GM19467 (cell line): Measurements from ENCODE around the gene NOSTRIN.
"Not testable (repeated sequence)": the region's sequence is repeated elsewhere in the genome, so short reads cannot be mapped to it uniquely, and the experiment has no call there.

Experiments
- ATAC-seq: cut with Tn5 transposase; IDR thresholded peaks from one replicate; pipeline ENCODE4 v1.9.1; 2021; ENCODE audit warnings: mild to moderate bottlenecking, moderate library complexity; ENCODE audit not compliant: unreplicated experiment

NOSTRIN gene

DNA sequence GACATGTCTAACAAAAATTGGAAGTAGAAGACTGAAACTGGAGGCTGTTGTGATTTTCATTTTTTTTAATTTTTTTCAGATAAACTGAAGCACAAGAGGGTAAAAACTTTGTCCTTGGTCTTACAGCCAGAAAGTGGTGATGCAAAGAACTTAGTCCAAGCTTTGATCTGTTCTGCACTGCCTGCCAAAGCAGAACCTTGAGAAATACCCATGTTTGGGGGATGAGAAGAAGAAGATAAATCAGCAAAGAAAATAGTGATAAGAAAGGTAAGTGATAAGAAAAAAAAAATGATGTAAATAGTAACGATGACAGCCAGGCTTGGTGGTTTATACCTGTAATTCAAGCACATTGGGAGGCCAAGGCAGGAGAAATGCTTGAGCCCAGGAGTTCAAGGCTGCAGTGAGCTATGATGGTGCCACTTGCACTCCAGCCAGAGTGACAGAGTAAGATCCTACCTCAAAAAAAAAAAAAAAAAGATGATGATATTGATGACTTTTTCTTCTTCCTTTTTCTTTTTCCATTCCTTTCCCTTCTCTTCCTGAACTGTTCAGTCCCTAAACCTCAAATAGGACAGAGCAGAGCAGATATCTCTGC is 14.6 kb upstream of the NOSTRIN start:
- ATAC-seq = no peak

GRCh38 chr2:168789776-168790175 is 12.7 kb upstream of the NOSTRIN start:
- no peak for ATAC-seq

DNA sequence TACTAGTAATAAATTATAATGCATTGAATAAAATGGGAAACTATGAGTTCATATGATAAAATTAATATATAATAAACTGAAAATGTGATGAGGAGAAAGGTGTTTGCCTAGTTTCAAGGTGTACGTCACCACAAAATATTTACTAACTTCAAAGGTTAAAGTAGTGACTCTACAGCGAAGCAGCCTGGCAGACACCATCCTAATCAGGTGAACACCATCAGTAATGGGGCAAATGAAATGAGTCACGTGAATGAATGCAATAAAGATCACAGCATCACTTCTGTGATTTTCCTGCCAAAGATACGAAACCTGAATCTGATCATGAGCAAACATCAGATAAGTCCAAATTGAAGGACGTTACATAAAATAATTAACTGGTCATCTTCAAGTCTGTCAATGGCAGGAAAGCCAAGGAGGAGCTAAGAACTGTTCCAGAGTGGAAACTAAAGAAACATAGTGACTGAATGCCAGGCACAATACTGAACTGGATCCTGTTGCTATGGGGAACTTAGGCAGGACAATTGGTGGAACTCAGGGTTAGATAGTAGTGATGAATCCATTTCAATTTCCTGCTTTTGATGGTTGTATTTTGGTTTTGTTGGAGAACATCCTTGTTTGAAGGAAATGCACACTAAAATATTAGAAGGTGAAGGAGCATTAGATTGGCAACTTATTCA is 12.1 kb upstream of the NOSTRIN start:
- ATAC-seq = no peak

DNA sequence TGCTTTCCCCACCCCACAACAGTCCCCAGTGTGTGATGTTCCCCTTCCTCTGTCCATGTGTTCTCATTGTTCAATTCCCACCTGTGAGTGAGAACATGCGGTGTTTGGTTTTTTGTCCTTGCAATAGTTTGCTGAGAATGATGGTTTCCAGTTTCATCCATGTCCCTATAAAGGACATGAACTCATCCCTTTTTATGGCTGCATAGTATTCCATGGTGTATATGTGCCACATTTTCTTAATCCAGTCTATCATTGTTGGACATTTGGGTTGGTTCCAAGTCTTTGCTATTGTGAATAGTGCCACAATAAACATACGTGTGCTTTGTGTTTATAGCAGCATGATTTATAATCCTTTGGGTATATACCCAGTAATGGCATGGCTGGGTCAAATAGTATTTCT is 11.3 kb upstream of the NOSTRIN start:
- not testable (repeated sequence) for ATAC-seq

GRCh38 chr2:168793596-168793995 is 8.8 kb upstream of the NOSTRIN start:
- ATAC-seq = no peak

GRCh38 chr2:168794968-168795367 is 7.5 kb upstream of the NOSTRIN start:
- no peak for ATAC-seq

DNA sequence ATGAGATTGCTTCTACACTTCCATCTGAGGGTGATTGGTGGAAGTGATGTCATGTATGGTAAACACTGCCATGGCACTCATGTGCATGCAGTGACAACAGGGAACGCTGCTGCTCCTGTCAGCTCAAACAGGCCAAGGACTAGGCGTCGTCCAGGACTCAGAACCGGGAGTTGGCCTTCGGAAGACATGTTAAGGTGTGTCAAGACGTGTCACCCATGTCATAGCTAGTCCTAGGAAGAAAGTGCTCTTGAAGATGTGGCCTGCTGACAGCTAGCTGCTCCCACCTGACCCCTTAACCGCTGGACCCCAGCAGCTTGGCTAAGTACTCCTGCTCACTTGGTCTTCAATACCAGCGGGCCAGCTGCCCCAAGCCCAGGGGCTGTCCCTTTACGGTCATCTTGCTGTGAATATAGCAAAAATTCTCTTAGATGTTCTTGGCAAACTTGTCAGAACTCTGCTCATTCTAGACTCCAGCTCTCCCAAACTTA is 6.3 kb upstream of the NOSTRIN start:
- no peak for ATAC-seq

DNA sequence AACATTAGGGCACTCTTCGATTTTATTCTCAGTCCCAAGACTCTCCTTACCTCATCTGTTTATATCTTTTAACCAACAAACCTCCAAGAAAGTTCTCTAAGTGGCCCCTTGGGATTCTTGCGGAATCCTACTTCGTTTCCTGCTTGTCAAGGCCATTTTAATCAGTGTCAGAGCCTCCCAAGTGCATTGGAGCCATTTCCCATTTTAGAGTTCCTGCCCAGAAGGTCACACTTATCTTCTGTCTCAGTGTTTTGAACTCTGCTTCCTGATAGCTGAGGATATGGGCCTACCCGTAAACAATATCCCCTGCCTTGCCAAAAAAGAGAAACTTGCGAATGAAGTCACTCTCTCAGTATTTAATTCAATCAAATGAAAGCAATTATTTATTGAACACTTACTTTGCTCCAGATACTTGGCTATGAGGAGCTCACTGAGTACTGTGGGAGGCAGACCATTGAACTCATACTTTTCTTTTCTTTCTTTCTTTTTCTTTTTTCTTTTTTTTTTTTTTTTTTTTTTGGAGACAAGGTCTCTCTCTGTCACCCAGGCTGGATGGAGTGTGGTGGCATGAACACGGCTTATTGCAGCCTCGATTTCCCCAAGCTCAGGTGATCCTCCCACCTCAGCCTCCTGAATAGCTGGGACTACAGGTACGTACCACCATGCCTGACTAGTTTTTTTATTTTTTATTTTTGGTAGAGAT is 5.7 kb upstream of the NOSTRIN start:
- ATAC-seq = no peak

DNA sequence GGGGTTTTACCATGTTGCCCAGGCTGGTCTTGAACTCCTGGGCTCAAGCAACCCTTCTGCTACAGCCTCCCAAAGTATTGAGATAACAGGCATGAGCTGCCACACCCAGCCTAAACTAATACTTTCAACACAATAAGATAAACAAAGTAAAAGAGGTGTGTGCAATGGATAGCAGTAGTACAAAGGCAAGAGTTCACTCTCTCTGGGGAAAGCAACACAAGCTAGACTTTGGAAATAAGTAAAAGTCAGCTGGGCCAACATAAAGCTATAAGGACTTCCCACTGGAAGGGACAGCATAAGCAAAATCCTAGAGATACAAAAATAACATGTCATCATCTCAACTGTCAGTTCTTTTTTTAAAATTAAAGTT is 5.2 kb upstream of the NOSTRIN start:
- ATAC-seq = no peak

DNA sequence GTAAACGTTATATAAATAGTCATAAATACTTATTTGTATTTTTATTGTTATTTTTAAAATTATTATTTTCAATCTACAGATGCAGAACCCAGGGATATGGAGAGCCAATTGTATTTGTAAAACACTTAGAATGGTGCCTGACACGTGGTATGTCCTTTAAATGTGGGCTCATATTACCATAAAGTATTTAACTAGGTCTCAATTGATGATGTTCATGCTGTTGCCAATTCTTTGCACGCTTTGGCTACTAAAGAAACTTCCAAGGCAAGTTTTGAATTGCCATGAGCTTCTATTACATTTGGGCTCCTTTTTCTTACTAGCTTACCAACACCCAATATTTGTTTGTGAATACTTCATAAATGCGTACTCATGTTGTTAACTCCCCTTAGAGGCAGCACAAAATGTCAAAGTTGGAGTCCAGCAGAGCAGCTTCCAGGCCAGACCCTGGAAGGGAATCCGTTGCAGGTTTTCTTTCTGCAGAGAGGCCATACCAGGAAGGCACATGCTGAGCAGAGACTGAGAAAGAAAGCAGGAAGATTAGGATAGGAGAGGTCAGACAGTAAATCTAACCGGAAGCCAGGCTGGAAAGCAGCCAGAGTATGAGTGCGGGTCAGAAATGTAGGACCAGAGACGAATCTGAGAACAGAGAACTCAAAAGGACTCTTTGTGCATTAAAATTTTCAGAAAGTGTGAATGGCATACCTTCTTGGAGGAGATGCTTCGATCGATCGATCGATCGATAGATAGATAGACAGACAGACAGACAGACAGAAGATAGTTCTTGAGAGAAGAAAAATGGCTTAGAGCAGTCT is 4.2 kb upstream of the NOSTRIN start:
- ATAC-seq = no peak

DNA sequence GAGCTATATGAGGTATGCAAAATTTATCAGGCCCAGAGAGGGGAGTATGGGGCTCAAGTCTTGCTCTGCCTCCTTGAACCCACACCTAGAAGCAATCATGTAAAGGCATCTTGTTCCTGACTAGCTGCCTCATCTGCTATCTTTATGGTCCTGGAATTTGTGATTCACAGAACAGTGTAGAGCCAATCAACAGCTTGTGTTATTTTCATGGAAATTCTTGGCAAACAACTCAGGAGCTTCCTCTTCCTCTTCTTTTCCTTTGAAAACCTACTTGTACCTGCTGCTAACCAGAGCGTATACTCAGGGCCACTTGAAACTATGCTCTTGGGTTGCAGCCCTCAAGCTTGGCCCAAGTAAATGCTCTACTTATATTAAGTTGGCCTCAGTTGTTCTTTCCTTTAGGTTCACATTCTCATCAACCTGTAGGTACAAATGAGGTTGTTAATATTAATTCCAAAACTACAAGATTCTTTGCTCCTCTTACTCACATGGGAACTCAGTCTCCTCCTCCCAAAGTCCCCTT is 3.5 kb upstream of the NOSTRIN start:
- ATAC-seq = no peak

GRCh38 chr2:168801471-168801870 is 966 bp upstream of the NOSTRIN start:
- no peak for ATAC-seq

DNA sequence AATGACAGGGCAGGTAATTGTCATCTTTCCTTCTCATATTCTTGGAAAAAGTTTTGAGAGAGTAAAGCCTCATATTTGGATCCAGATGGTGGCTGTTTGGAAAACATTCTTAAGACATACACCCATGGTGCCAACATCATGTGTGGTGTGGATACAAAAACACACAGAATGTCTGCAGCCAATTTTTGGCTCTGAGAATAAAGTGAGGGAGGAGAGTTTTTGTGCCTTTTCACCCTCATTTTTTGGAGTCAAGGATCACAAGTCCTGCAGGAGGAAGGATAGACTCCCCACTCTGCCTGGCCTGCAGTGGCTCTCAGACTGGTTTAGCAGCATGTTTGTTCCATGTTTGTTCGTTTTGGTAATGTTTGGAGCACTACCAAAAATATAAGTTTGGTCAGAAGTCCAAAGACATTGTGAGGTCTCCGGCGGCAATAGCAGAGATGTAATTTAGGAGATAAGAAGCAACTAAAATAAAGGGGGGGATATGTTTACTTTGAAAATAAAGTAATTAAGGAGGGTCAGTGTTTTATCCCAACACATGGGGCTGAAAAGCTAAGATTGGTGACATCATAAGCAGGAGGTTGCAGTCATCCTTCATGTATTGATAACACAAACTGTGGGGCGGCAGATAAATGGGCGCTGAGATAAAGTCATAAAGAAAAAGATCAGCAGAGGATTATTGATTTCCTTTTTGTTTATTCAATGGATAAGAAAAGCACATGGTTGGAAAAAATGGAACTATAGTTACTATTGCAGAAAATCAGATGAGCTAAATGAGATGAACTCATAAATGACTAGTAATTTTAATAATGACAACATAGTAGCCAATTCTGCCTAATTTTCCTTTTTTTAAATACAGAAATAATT is 655 bp downstream of the NOSTRIN start:
- no peak for ATAC-seq

DNA sequence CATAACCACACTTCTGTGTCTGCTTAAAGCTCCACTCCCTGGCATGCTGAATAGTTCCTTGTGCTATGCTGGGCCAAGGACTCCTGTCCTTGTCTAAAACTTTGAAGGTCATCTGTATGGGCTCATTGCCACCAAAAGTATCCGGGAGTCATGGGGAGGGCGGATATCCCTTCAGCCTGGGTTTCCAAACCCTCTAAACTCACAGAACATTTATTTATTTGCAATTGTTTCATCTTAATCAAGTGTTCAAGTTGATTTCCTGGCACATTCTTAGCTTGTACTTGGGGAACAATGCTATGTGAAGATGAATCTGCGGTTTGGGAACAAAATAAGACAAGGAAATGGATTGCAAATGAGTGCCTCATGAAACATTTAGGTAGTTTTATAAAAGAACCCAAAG is 1.8 kb downstream of the NOSTRIN start:
- no peak for ATAC-seq

DNA sequence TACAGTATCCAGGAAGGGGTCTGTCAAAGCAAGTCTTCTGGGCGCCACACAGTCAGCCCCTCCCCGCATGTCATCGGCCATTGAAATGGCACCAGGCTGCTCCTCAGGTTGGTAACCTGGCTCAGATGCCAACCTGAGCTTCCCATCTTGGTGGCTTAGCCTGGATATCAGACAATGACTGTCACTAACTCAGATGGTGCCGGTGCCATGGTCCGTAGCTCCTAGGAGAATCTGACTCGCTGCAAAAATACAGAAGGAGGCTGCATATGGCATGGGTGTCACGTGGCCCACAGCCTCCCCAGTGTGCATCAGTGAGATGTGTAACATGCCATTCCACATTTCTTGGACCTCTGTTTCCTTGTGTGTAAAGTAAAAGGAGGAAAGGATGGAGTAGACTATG is 3.2 kb downstream of the NOSTRIN start:
- no peak for ATAC-seq

DNA sequence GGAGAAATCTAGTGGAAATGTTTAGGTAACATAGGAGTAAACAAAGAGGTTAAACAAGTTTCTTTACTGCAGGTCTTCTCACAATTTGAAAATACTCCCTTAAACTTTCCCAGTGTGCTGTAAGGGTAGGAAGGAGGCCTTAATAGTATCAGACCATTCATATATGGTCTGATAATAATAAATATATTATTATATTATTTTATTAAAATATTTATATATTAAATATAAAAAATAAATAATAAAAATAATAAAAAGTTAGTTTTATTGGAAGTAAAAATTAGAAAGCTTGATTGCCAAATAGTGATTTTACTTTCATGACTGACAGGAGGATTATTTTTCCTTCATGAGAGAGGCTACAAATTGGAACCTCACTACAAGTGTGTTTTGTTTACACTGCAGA is 7.1 kb downstream of the NOSTRIN start:
- ATAC-seq = no peak

- ATAC-seq = no peak
Measured at GRCh38 chr2:168810235-168810634, 7.8 kb downstream of the NOSTRIN start.

DNA sequence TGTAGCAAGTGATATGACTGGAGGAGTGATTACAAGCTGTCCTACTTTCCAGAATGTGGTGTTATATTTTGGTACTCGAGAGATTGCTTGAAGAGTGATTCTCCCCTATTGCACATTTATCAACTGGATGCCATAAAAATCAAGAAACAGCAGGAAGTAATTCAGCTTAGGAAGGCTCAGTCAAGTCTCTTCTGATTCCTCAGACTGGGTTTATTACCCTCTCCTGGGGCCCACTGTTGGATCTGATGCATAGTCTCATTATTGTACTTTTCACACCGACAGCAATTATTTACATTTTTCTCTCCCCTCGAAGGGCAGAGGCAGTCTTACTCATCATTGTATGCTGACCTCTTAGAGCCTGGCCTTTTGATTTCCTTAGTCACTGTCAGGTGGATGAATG is 9.3 kb downstream of the NOSTRIN start:
- ATAC-seq = no peak

DNA sequence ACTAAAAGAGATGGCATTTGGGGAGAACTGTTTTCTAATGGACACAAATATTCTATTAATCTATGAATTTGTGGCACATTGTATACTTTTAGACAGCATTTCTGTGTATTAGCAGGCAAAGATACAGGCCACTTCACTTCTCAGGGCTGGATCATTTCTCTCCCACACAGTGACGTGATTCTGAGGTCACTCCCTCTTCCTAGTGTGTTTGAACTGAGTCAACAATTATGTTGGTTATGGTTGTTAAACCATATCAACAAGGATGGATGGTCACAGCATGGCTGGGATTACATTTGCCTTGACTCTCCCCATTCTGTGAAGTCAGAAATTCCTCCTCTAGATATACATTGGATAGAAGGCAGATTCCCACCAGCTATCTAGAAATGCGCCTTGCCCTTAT is 11.6 kb downstream of the NOSTRIN start:
- no peak for ATAC-seq
